ENCODE data around the gene SLC43A2. TPM values are rescaled to one million over a fixed set of nuclear protein-coding genes. Genes with fewer than 3 reads are reported as not detected.

Gene SLC43A2
- total and polyA plus RNA-seq, 2 donors (not counting 1 experiment from before 2014, with no cell fraction given), result 8.4 to 13.7 TPM

DNA sequence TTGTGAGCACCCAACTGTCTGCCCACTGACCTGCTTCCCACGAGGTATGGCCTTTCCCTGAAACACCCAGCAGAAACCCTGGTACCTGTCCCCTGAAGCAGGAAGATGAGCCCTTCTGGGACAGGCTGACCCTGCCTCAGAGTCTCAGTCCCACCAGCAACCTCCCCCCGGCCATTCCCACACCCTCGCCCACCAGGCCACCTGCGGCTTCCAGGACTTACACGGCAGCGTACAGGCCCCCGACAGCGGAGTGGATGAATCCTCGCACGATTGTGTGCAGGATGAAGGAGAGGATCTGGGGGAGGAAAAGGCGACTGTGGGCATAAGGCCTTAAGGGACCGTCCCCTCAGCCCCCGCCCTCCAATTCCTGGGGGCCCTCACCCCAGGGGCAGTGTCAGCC, 50.6 kb downstream of the SLC43A2 start:
- Histone ChIP-seq H3K27ac (ENCODE audit: insufficient read depth, low read length) (peak overlapping the region; percentile 62), H3K9me3 (ENCODE audit: control insufficient read depth, insufficient read depth, low read depth, low read length) (no peaks in the 10 kb centered on the region), H3K36me3 (ENCODE audit: control insufficient read depth, insufficient read depth, low read length) (no peaks in the 10 kb centered on the region), H4K20me1 (ENCODE audit: control insufficient read depth, extremely low read depth, insufficient read depth, low read length) (no peaks in the 10 kb centered on the region), H3K4me3 (replicated peaks in 1 of 4; ENCODE audit: control extremely low read depth in 1 of 4, insufficient read depth in 1 of 4, low read depth in 3 of 4, low read length in 4 of 4) (no peak overlapping the region), H3K9ac (ENCODE audit: insufficient read depth, low read length) (no peak overlapping the region), H3K4me1 (ENCODE audit: control insufficient read depth, extremely low read depth, insufficient read depth, low read length) (peaks cover 5% of the 10 kb centered on the region), H2AFZ (ENCODE audit: low read length) (no peak overlapping the region), H3K4me2 (ENCODE audit: extremely low read depth, insufficient read depth, low read length) (no peak overlapping the region), H3K27me3 (ENCODE audit: control insufficient read depth, insufficient read depth, low read length) (no peaks in the 10 kb centered on the region), H3K79me2 (ENCODE audit: control insufficient read depth, insufficient read depth, low read length) (no peaks in the 10 kb centered on the region)
- DNase-seq (ENCODE audit: low read depth in 2 of 2), result no peak
- TF ChIP-seq, protein P1, sequence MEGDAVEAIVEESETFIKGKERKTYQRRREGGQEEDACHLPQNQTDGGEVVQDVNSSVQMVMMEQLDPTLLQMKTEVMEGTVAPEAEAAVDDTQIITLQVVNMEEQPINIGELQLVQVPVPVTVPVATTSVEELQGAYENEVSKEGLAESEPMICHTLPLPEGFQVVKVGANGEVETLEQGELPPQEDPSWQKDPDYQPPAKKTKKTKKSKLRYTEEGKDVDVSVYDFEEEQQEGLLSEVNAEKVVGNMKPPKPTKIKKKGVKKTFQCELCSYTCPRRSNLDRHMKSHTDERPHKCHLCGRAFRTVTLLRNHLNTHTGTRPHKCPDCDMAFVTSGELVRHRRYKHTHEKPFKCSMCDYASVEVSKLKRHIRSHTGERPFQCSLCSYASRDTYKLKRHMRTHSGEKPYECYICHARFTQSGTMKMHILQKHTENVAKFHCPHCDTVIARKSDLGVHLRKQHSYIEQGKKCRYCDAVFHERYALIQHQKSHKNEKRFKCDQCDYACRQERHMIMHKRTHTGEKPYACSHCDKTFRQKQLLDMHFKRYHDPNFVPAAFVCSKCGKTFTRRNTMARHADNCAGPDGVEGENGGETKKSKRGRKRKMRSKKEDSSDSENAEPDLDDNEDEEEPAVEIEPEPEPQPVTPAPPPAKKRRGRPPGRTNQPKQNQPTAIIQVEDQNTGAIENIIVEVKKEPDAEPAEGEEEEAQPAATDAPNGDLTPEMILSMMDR (conservative IDR thresholded peaks at IDR 0.05 in 1 of 2, IDR thresholded peaks at IDR 0.05 in 1 of 2; ENCODE audit: low read depth in 1 of 2, low read length in 2 of 2), result no peak
- no peak for TF ChIP-seq EZH2 (IDR thresholded peaks at IDR 0.05; ENCODE audit: low read length, missing control alignments)

DNA sequence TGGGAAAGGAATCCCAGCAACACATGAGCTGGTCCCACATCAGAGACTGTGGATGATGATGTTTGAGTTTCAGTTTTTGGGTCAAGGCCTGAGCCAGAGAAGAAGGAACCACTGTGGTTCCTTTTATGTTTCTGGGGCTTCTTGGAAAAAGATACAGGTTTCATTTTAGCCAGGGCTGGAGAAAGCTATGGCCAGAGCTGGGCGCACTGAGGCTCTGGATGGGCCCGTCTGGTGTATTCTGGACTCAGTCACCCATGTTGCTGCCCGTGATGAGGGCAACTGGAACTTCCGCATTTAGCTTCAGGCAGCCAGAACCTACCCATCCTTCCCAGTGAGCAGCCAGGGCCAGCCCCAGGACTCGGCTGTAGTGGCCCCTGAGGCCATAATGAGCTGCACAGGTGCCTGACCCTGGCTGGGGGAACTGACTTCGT, 51.0 kb downstream of the SLC43A2 start:
- Histone ChIP-seq H3K4me2 (ENCODE audit: extremely low read depth, insufficient read depth, low read length) (no peak overlapping the region), H3K9me3 (ENCODE audit: control insufficient read depth, insufficient read depth, low read depth, low read length) (no peaks in the 10 kb centered on the region), H3K4me1 (ENCODE audit: control insufficient read depth, extremely low read depth, insufficient read depth, low read length) (peaks cover 5% of the 10 kb centered on the region), H3K27me3 (ENCODE audit: control insufficient read depth, insufficient read depth, low read length) (no peaks in the 10 kb centered on the region), H3K4me3 (replicated peaks in 1 of 4; ENCODE audit: control extremely low read depth in 1 of 4, insufficient read depth in 1 of 4, low read depth in 3 of 4, low read length in 4 of 4) (no peak overlapping the region), H3K79me2 (ENCODE audit: control insufficient read depth, insufficient read depth, low read length) (no peaks in the 10 kb centered on the region), H3K36me3 (ENCODE audit: control insufficient read depth, insufficient read depth, low read length) (no peaks in the 10 kb centered on the region), H3K27ac (ENCODE audit: insufficient read depth, low read length) (peak overlapping the region; percentile 62), H2AFZ (ENCODE audit: low read length) (peak overlapping the region; percentile 45), H4K20me1 (ENCODE audit: control insufficient read depth, extremely low read depth, insufficient read depth, low read length) (no peaks in the 10 kb centered on the region), H3K9ac (ENCODE audit: insufficient read depth, low read length) (peak overlapping the region; percentile 4)
- no peak for DNase-seq (ENCODE audit: low read depth in 2 of 2)
- no peak for TF ChIP-seq EZH2 (IDR thresholded peaks at IDR 0.05; ENCODE audit: low read length, missing control alignments)

DNA sequence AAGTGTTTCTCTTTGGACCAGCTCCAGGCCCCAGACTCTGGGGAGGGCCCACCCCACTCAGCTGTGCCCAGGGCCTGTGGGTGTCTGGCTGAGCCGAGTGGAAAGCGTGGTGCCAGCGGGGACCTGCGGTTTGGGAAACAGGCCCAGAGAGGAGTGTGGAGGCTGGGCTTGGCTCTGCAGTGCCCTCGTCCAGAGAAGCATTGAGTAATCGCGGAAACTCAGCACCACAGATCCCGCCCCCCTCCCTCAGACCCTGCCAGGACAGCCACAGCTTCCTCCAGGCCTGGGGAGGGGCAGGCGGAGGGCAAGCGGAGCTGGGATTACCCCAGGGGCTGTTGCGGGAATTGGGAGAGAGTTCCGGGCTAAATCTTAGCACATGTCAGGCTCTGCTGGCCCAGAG, 51.5 kb downstream of the SLC43A2 start:
- Histone ChIP-seq H3K4me2 (ENCODE audit: extremely low read depth, insufficient read depth, low read length) (no peak overlapping the region), H2AFZ (ENCODE audit: low read length) (peak overlapping the region; percentile 45), H3K79me2 (ENCODE audit: control insufficient read depth, insufficient read depth, low read length) (no peaks in the 10 kb centered on the region), H4K20me1 (ENCODE audit: control insufficient read depth, extremely low read depth, insufficient read depth, low read length) (no peaks in the 10 kb centered on the region), H3K4me1 (ENCODE audit: control insufficient read depth, extremely low read depth, insufficient read depth, low read length) (peaks cover 5% of the 10 kb centered on the region), H3K27me3 (ENCODE audit: control insufficient read depth, insufficient read depth, low read length) (no peaks in the 10 kb centered on the region), H3K27ac (ENCODE audit: insufficient read depth, low read length) (peak overlapping the region; percentile 62), H3K4me3 (replicated peaks in 1 of 4; ENCODE audit: control extremely low read depth in 1 of 4, insufficient read depth in 1 of 4, low read depth in 3 of 4, low read length in 4 of 4) (no peak overlapping the region), H3K36me3 (ENCODE audit: control insufficient read depth, insufficient read depth, low read length) (no peaks in the 10 kb centered on the region), H3K9ac (ENCODE audit: insufficient read depth, low read length) (no peak overlapping the region), H3K9me3 (ENCODE audit: control insufficient read depth, insufficient read depth, low read depth, low read length) (no peaks in the 10 kb centered on the region)
- DNase-seq (ENCODE audit: low read depth in 2 of 2), result peak; percentile 92 to 94
- TF ChIP-seq EZH2 (IDR thresholded peaks at IDR 0.05; ENCODE audit: low read length, missing control alignments), result no peak
- TF ChIP-seq, protein P1 (conservative IDR thresholded peaks at IDR 0.05 in 1 of 2, IDR thresholded peaks at IDR 0.05 in 1 of 2; ENCODE audit: low read depth in 1 of 2, low read length in 2 of 2), result no peak
